Thoracic aorta (tissue), 2 donors: ENCODE results near the gene CARMIL1. TPM values are rescaled to one million over a fixed set of nuclear protein-coding genes. Genes with fewer than 3 reads are reported as not detected.

Experiments
- ATAC-seq: fragments of 150-250 bp; one replicate; pipeline ENCODE4 v1.8.0; 2017; ENCODE audit warnings: low read depth; ENCODE audit not compliant: insufficient number of reproducible peaks, low FRiP score
- DNase-seq: peaks from one replicate; pipeline ENCODE4 v3.0.0-alpha.2; 2020; ENCODE audit warnings: low spot score
- H3K27ac ChIP-seq, 2 donors: fragments of 200-600 bp; sonication (generic); 1 replicate in 1 of 2; 2 replicates in 1 of 2; pipeline ENCODE4 v1.5.1; 2016; ENCODE audit warnings: mild to moderate bottlenecking in 2 of 2, moderate library complexity in 2 of 2
- H3K27me3 ChIP-seq: fragments of 200-600 bp; sonication (generic); replicated peaks from 2 replicates; pipeline ENCODE4 v1.6.0; 2016; ENCODE audit warnings: mild to moderate bottlenecking; ENCODE audit not compliant: insufficient read depth
- H3K36me3 ChIP-seq: fragments of 200-600 bp; sonication (generic); one replicate; pipeline ENCODE4 v1.5.1; 2016
- H3K4me1 ChIP-seq, 2 donors: fragments of 200-600 bp; sonication (generic); 1 replicate in 1 of 2; 2 replicates in 1 of 2; pipeline versions ENCODE4 v1.5.1 to v1.6.0; 2016; ENCODE audit warnings: low read depth in 2 of 2, mild to moderate bottlenecking in 1 of 2; ENCODE audit not compliant: control insufficient read depth in 1 of 2
- H3K4me3 ChIP-seq: fragments of 200-600 bp; sonication (generic); 2 replicates; pipeline ENCODE4 v1.5.1; 2016; ENCODE audit warnings: mild to moderate bottlenecking
- H3K9me3 ChIP-seq: fragments of 200-600 bp; sonication (generic); 2 replicates; pipeline ENCODE4 v1.5.1; 2016
- total RNA-seq, 2 donors: library from RNA; depleted of rRNA; stranded (reverse); fragments of >200 nt; gene quantifications; one replicate each; pipeline versions ENCODE4 v1.1.0 to v1.2.3, GENCODE V29; 2016
- TF ChIP-seq, protein P1 (sequence below): fragments of 200-600 bp; sonication (generic); IDR thresholded peaks from one replicate; pipeline ENCODE4 v1.5.1; 2019; ENCODE audit warnings: antibody characterized with exemption

Gene CARMIL1
- total RNA-seq, 2 donors from 2014 or later, result 60.4 to 63.0 TPM

DNA sequence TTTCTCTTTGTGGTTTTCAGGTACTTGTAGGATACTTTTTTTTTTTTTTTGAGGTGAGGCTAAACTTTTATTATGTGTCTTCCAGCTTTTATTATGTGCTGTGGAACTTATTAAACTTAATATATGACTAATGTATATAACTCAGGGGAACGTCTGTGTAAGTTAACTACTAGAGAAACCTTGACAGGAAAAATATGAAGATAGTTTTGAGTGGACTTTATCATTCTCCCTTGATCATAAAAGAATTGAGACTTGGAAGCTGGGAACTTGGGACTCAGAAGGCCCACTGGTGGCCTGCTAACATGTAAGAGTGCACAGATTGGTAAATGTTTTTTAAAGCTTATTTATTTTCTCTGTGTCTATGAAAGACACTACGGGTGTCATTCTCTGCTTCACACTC, 73.1 kb downstream of the CARMIL1 start:
- no peaks in the 10 kb centered on the region for H3K36me3 ChIP-seq
- no peaks in the 10 kb centered on the region for H3K27me3 ChIP-seq
- no peak for DNase-seq
- peaks cover 33 to 63% of the 10 kb centered on the region in 2 donors for H3K4me1 ChIP-seq
- H3K9me3 ChIP-seq, result no peaks in the 10 kb centered on the region
- H3K27ac ChIP-seq, result no peak overlapping the region
- no peak overlapping the region for H3K4me3 ChIP-seq
- no peak for ATAC-seq
- TF ChIP-seq, protein P1, sequence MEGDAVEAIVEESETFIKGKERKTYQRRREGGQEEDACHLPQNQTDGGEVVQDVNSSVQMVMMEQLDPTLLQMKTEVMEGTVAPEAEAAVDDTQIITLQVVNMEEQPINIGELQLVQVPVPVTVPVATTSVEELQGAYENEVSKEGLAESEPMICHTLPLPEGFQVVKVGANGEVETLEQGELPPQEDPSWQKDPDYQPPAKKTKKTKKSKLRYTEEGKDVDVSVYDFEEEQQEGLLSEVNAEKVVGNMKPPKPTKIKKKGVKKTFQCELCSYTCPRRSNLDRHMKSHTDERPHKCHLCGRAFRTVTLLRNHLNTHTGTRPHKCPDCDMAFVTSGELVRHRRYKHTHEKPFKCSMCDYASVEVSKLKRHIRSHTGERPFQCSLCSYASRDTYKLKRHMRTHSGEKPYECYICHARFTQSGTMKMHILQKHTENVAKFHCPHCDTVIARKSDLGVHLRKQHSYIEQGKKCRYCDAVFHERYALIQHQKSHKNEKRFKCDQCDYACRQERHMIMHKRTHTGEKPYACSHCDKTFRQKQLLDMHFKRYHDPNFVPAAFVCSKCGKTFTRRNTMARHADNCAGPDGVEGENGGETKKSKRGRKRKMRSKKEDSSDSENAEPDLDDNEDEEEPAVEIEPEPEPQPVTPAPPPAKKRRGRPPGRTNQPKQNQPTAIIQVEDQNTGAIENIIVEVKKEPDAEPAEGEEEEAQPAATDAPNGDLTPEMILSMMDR, result no peak

DNA sequence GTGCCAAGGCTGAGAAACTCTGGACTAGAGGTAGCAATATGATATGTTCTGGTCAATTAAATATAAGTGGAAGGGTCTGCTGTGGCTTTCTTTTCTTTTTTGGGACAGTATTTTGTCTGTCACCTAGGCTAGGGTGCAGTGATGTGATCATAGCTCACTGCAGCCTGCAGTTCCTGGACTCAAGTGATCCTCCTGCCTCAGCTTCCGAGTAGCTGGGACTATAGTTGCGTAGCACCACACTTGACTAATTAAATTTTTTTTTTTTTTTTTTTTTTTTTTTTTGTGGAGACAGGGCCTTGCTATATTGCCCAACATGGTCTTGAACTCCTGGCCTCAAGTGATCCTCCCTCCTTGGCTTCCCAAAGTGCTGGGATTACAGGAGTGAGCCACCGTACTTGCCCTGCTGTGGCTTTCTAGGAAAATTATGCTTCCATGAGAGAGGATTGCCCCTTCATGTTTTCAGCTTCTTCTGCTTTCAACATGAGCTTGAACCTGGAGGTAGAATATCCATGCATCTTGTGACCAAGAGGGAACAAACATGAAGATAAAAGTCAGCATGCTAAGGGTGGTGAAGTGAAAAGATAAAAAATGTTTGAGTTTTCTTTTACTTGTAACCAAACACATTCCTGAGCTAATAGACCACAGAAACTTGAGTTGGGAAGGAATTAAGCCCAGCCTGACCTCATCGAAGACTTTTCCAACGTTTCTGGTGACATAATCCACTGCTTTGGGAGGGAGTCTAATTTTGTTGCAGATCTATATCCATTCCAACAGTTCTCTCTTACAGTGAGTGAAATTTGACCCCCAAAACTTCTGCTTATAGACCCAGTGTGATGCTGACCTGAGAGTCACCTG, 75.1 kb downstream of the CARMIL1 start:
- H3K4me1 ChIP-seq, result peaks cover 42 to 84% of the 10 kb centered on the region in 2 donors
- H3K27ac ChIP-seq, result peak overlapping the region; percentile 40 to 68
- TF ChIP-seq, protein P1, result no peak
- H3K4me3 ChIP-seq, result no peak overlapping the region
- no peak for ATAC-seq
- H3K9me3 ChIP-seq, result no peaks in the 10 kb centered on the region
- no peaks in the 10 kb centered on the region for H3K27me3 ChIP-seq
- no peak for DNase-seq
- H3K36me3 ChIP-seq, result no peaks in the 10 kb centered on the region

DNA sequence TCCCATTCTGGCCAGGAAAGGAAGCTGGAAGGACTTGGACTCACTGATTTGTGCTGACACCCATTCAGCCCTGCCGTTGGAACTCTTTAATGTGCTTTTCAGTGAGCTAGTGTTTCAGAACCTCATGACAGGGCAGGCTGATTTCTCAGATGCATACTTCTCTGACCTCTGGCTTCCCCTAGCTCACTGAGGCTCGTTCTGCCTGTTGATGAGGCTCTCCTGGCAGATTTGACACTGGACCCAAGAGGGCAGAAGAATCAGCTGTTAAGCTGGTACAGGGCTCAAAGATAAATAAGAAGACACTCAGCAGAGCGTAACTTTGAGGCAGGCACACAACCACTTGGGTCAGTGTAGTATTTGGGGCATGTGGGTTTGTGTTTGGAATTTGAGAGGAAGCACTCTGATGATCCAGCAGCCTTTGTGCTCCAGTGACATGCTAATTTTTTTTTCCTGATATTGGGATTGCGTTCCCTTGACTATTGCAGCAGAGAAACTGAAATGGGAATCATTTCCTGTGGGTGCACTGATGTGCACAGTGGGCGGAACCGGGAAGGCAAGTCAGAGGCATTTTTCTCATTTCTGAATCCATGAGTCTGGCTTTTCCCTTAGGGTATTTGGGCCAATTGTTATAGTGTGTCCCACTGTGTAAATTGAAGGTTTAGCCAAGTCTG, 80.2 kb downstream of the CARMIL1 start:
- peak overlapping the region; percentile 46 for H3K4me3 ChIP-seq
- no peaks in the 10 kb centered on the region for H3K36me3 ChIP-seq
- peak overlapping the region; percentile 79 to 82 for H3K27ac ChIP-seq
- TF ChIP-seq, protein P1, result peak; percentile 12
- peak; percentile 68 for ATAC-seq
- H3K4me1 ChIP-seq, result peaks cover 40 to 90% of the 10 kb centered on the region in 2 donors
- no peaks in the 10 kb centered on the region for H3K27me3 ChIP-seq
- DNase-seq, result peak; percentile 14
- no peaks in the 10 kb centered on the region for H3K9me3 ChIP-seq

DNA sequence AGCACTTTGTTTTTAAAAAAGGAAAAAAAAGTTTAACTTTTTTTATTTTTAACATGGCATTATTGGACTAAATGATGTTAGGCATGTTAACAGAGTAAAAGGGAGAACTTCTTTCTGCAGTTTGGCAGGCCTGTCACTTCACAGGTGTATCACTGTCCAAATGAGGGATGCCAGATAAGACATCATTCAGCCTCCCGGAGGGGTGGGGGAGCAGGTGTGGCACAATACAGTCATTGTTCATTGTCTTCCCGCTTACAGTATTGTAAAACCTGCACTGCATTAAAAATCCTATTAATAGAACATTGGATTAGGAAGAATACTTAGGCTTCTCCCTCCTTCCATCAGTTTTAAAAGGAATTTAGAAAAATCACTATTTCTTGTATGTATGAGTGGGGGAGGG, 80.7 kb downstream of the CARMIL1 start:
- Histone ChIP-seq H3K4me3 (peak overlapping the region; percentile 46), H3K27me3 (no peaks in the 10 kb centered on the region), H3K27ac (peak overlapping the region; percentile 57 to 79), H3K36me3 (no peaks in the 10 kb centered on the region), H3K4me1 (peaks cover 42 to 90% of the 10 kb centered on the region in 2 donors), H3K9me3 (no peaks in the 10 kb centered on the region)
- no peak for ATAC-seq
- no peak for DNase-seq
- TF ChIP-seq, protein P1, result no peak

DNA sequence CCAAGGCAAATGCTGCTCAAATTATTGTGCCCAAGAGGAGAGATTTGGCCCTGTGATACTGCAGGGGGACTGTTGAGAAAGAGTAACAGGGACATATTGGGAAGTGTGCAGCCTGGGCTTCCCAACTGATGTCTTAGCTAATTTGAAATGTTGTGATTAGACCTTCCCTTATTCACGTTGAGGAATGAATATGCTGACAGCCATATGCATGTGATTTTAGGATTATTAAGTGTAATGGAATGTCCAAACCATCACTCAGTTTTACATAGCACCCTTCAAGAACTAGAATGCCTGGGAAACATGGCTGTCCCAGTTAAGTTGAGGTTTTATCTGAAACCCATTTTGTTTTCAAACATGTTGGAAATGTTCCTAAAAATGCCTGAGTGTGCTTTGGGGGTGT, 81.4 kb downstream of the CARMIL1 start:
- TF ChIP-seq, protein P1, result no peak
- Histone ChIP-seq H3K4me1 (peaks cover 46 to 91% of the 10 kb centered on the region in 2 donors), H3K36me3 (no peaks in the 10 kb centered on the region), H3K9me3 (no peaks in the 10 kb centered on the region), H3K27ac (peak overlapping the region; percentile 57 to 79), H3K27me3 (no peaks in the 10 kb centered on the region), H3K4me3 (no peak overlapping the region)
- ATAC-seq, result no peak
- DNase-seq, result no peak
